HepG2 (cell line): Measurements from ENCODE around the gene KISS1. TPM values are rescaled to one million over a fixed set of nuclear protein-coding genes. Genes with fewer than 3 reads are reported as not detected.

Experiments
- ATAC-seq: fragments of 200-7000 bp; cut with Tn5 transposase; 3 replicates; pipeline ENCODE4 v1.9.1; 2020; ENCODE audit warnings: mild to moderate bottlenecking, moderate library complexity
- BruUV-seq: library from RNA; stranded (reverse); fragments of 400-500 nt; replicated peaks from 2 replicates; lab custom pipeline; 2021; lab: Mats Ljungman, UMichigan
- CTCF ChIA-PET: fragments of 300-600 bp; formaldehyde crosslinking; extraction: SDS; loops from one replicate; lab custom pipeline; 2021; ENCODE audit warnings: low total read pairs, inconsistent platforms, low intra/inter-chr PET ratio; lab: Yijun Ruan, JAX
- POLR2A ChIA-PET: fragments of 350-600 bp; sonication (Branson Sonifier 250); formaldehyde crosslinking; loops from one replicate; lab custom pipeline; 2020; ENCODE audit warnings: antibody characterized with exemption, inconsistent platforms; lab: Yijun Ruan, JAX
- DNase-seq: peaks from one replicate; pipeline ENCODE4 v3.0.0-alpha.2; 2015; ENCODE audit warnings: low spot score
- FAIRE-seq: peaks from 3 replicates; lab custom pipeline; 2011; peaks lifted over from hg19 to GRCh38; lab: Jason Lieb, UNC
- H2AFZ ChIP-seq: one replicate; pipeline ENCODE4 v1.6.1; 2011; ENCODE audit warnings: low read length, inconsistent platforms
- H3K27ac ChIP-seq: fragments of 300-600 bp; 3 replicates; pipeline ENCODE4 v1.8.0; 2011; ENCODE audit warnings: mixed run types, mild to moderate bottlenecking, mixed read lengths, low read length, inconsistent platforms; ENCODE audit not compliant: insufficient read depth; ENCODE audit errors: extremely low read length
- H3K27me3 ChIP-seq, 2 experiments: fragments of 200-600 bp in 1 of 2; 2 replicates in 1 of 2; 3 replicates in 1 of 2; pipeline versions ENCODE4 v1.6.0 to v1.8.0; 2011; ENCODE audit warnings: low read length in 2 of 2, mild to moderate bottlenecking in 2 of 2, moderate library complexity in 2 of 2, inconsistent platforms in 1 of 2; ENCODE audit not compliant: insufficient read depth in 2 of 2, control insufficient read depth in 1 of 2
- H3K36me3 ChIP-seq, 2 experiments: fragments of 200-600 bp in 1 of 2; replicated peaks in 1 of 2; 2 replicates in 1 of 2; 3 replicates in 1 of 2; pipeline versions ENCODE4 v1.5.1 to v1.8.0; 2011; ENCODE audit warnings: low read length in 2 of 2, inconsistent platforms in 1 of 2; ENCODE audit not compliant: insufficient read depth in 2 of 2, control insufficient read depth in 1 of 2
- H3K4me1 ChIP-seq: 2 replicates; pipeline ENCODE4 v1.5.1; 2012; ENCODE audit warnings: low read length, inconsistent platforms; ENCODE audit not compliant: insufficient read depth
- H3K4me2 ChIP-seq: 2 replicates; pipeline ENCODE4 v1.6.0; 2011; ENCODE audit warnings: low read depth, low read length, inconsistent platforms
- H3K4me3 ChIP-seq, 3 experiments: fragments of 200-600 bp in 1 of 3; sonication (generic), shearing (Covaris generic) in 1 of 3; replicated peaks in 1 of 3; 2 replicates each; pipeline ENCODE4 v1.5.1; 2011 to 2016; ENCODE audit warnings: low read length in 3 of 3, inconsistent platforms in 2 of 3, low read depth in 2 of 3, mild to moderate bottlenecking in 2 of 3, control low read depth in 1 of 3, mixed read lengths in 1 of 3; ENCODE audit not compliant: insufficient read depth in 1 of 3
- H3K79me2 ChIP-seq: one replicate; pipeline ENCODE4 v1.6.1; 2011; ENCODE audit warnings: low read length, inconsistent platforms; ENCODE audit not compliant: insufficient read depth
- H3K9ac ChIP-seq: 2 replicates; pipeline ENCODE4 v1.6.0; 2011; ENCODE audit warnings: mild to moderate bottlenecking, low read depth, low read length, inconsistent platforms; ENCODE audit not compliant: insufficient read depth
- H3K9me3 ChIP-seq: 2 replicates; pipeline ENCODE4 v1.5.1; 2012; ENCODE audit warnings: mild to moderate bottlenecking, low read length
- H4K20me1 ChIP-seq: 2 replicates; pipeline ENCODE4 v1.6.0; 2011; ENCODE audit warnings: inconsistent platforms, mild to moderate bottlenecking, low read length, moderate library complexity; ENCODE audit not compliant: insufficient read depth
- CBX2 ChIP-seq, 2 experiments: fragments of 200-600 bp in 1 of 2; sonication (generic); formaldehyde crosslinking in 1 of 2; IDR thresholded peaks; 2 replicates each; pipeline versions ENCODE4 v1.7.0 to v1.8.1; 2018 to 2022; ENCODE audit warnings: low read depth in 2 of 2, low read length in 1 of 2, mild to moderate bottlenecking in 1 of 2, missing genetic modification reagents in 1 of 2
- GMEB1 ChIP-seq: sonication (generic); formaldehyde crosslinking; IDR thresholded peaks from 2 replicates; pipeline ENCODE4 v1.5.1; 2020; ENCODE audit warnings: missing genetic modification reagents, mild to moderate bottlenecking, borderline replicate concordance
- HBP1 ChIP-seq: IDR thresholded peaks from 2 replicates; pipeline ENCODE4 v1.6.1; 2016; ENCODE audit warnings: low read depth, control low read depth
- RFX5 ChIP-seq: IDR thresholded peaks from 2 replicates; pipeline ENCODE4 v1.6.1; 2011; ENCODE audit warnings: low read depth, low read length, improper control_type of control experiment
- ZNF276 ChIP-seq: sonication (generic); formaldehyde crosslinking; IDR thresholded peaks from 2 replicates; pipeline ENCODE4 v1.4.0; 2020; ENCODE audit warnings: mild to moderate bottlenecking, low read depth, missing genetic modification reagents
- ZNF639 ChIP-seq: conservative IDR thresholded peaks from 2 replicates; pipeline ENCODE4 v1.6.1; 2018; ENCODE audit warnings: missing genetic modification reagents
- ZNF768 ChIP-seq: sonication (generic); formaldehyde crosslinking; IDR thresholded peaks from 2 replicates; pipeline ENCODE4 v1.4.0; 2020; ENCODE audit warnings: missing genetic modification reagents
- ZNF83 ChIP-seq: sonication (generic); formaldehyde crosslinking; IDR thresholded peaks from 2 replicates; pipeline ENCODE4 v1.4.0; 2020; ENCODE audit warnings: missing genetic modification reagents, mild to moderate bottlenecking, borderline replicate concordance
- WGBS: methylation state at CpG from one replicate; pipeline ENCODE4 v1.1.6; 2017; ENCODE audit warnings: low lambda C conversion rate; 5-methylcytosine and 5-hydroxymethylcytosine counted together
- in situ Hi-C: cut with HindIII; loops from 2 replicates; pipeline ENCODE4 v1.10.0; 2017; ENCODE audit warnings: low pct_unique_long_range_greater_than_20kb; ENCODE audit not compliant: extremely low pct_ligation_motif_present
- intact Hi-C: fragments of 100-400 bp; cut with micrococcal nuclease; formaldehyde crosslinking; loops from one replicate; pipeline ENCODE4 v1.10.0; 2022; ENCODE audit not compliant: unreplicated experiment
- polyA plus RNA-seq, 8 experiments: library from polyadenylated mRNA; depleted of rRNA in 3 of 8; stranded (reverse) in 7 of 8; unstranded in 1 of 8; fragments of >200 nt; fragmentation: Illumina TruSeq in 4 of 8; extraction: Trizol in 4 of 8; gene quantifications; 2 replicates each; pipeline versions ENCODE4 v1.2.1 to v1.2.3, GENCODE V29; 2011 to 2016; ENCODE audit warnings: low read depth in 4 of 8, missing spikeins in 1 of 8, mixed read lengths in 1 of 8; ENCODE audit not compliant: insufficient read depth in 1 of 8
- total RNA-seq, 5 experiments: library from RNA; depleted of rRNA; stranded (reverse); fragments of >200 nt; fragmentation: Illumina TruSeq; extraction: Trizol; gene quantifications; 2 replicates each; pipeline ENCODE4 v1.2.3, GENCODE V29; 2016; ENCODE audit warnings: low read depth in 1 of 5

The KISS1 gene
- total and polyA plus RNA-seq, 2 of the 13 experiments (the other 11 are each of a cell fraction or from before 2014, with no cell fraction given), result 0.24 to 0.80 TPM

- FAIRE-seq (no peak), ATAC-seq (no peak), DNase-seq (no peak)
- Histone ChIP-seq H3K4me1 (peaks cover 18% of the 10 kb centered on the region), H3K4me2 (no peak overlapping the region), H3K79me2 (no peaks in the 10 kb centered on the region), H3K9me3 (no peaks in the 10 kb centered on the region), H2AFZ (no peak overlapping the region), H3K9ac (no peak overlapping the region), H3K27me3 (no peaks in the 10 kb centered on the region), H3K36me3 (peaks cover 8 to 24% of the 10 kb centered on the region in 2 experiments; a peak in 4 of 5 replicates), H4K20me1 (no peaks in the 10 kb centered on the region), H3K4me3 (no peak overlapping the region), H3K27ac (no peak overlapping the region)
- in situ Hi-C loops (no loop called here), intact Hi-C loops (no loop called here)
- TF ChIP-seq GMEB1 (no peak), ZNF768 (CRISPR knock-in tag) (no peak), ZNF83 (CRISPR knock-in tag) (no peak), ZNF639 (CRISPR knock-in tag) (no peak), RFX5 (no peak), CBX2 (IDR thresholded peaks at IDR 0.05; ENCODE audit: low read depth, low read length) (no peak), CBX2 (CRISPR knock-in tag; IDR thresholded peaks at IDR 0.05; ENCODE audit: low read depth) (no peak), HBP1 (CRISPR knock-in tag) (no peak), ZNF276 (no peak)
- CTCF ChIA-PET, result no interaction called here
- 95% methylated on average over 17 of the region's 17 CpGs for WGBS
- POLR2A ChIA-PET, result no interaction called here
- BruUV-seq, result no TSS peak
Measured at GRCh38 chr1:204223129-204223860, 27.0 kb upstream of the KISS1 start.
